Erythroblast (primary cell): Measurements from ENCODE around the gene MSL1.

Experiments
- DNase-seq, 2 experiments: peaks; one replicate each; lab custom pipeline; 2025; lab: John Stamatoyannopoulos, UW
- GATA1 ChIP-seq: IDR thresholded peaks from 2 replicates; pipeline ENCODE4 v1.6.1; 2011; ENCODE audit warnings: low read depth, mild to moderate bottlenecking, control low read depth, low read length, moderate library complexity
- POLR2A ChIP-seq: IDR thresholded peaks from 2 replicates; pipeline ENCODE4 v1.6.1; 2011; ENCODE audit warnings: mild to moderate bottlenecking, low read length

The MSL1 gene

GRCh38 chr17:40095944-40096791, 25.6 kb upstream of the MSL1 start:
- no peak for TF ChIP-seq POLR2A
- TF ChIP-seq GATA1: no peak
- no peak for DNase-seq

DNA sequence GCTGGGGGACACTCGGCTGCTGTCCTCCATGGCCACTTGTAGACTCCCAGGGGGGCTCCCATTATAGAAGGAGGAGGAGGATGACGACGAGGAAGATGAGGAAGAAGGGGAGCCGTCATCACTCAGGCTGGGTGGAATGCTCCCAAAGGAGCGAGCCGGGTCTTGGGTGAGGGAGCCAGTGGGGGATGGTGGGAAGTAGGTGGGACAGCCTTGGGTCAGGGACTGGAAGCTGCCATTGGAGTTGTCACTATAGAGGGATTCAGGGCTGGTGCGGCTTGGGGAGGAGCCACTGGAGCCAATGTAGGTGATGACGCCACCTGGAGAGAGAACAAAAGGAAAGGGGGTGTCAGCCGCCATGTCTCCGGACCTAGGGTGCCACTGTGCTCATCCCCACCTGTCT, 24.7 kb upstream of the MSL1 start:
- no peak for DNase-seq

GRCh38 chr17:40097931-40098845, 23.6 kb upstream of the MSL1 start:
- no peak for TF ChIP-seq POLR2A
- no peak for TF ChIP-seq GATA1
- peak in 1 of 2 experiments; percentile 45 for DNase-seq

More for the DNA sequence above, 24.7 kb upstream of the MSL1 start:
- no peak for TF ChIP-seq POLR2A
- no peak for TF ChIP-seq GATA1

GRCh38 chr17:40098846-40099618, 22.7 kb upstream of the MSL1 start:
- DNase-seq: peak; percentile 96 to 98
- TF ChIP-seq POLR2A: no peak
- TF ChIP-seq GATA1: no peak

GRCh38 chr17:40099619-40100418, 22.0 kb upstream of the MSL1 start:
- TF ChIP-seq POLR2A: no peak
- no peak for TF ChIP-seq GATA1
- DNase-seq: peak in 1 of 2 experiments; percentile 54

GRCh38 chr17:40100419-40100668, 21.4 kb upstream of the MSL1 start, which contains the start of gene NR1D1:
NR1D1 (minus strand) TSS chr17:40100589; CDS start chr17:40100094, 495 bp downstream.
- DNase-seq: no peak
- no peak for TF ChIP-seq GATA1
- TF ChIP-seq POLR2A: no peak

GRCh38 chr17:40100669-40101366, 21.0 kb upstream of the MSL1 start:
- DNase-seq: peak; percentile 94
- no peak for TF ChIP-seq GATA1
- peak; percentile 54 for TF ChIP-seq POLR2A

DNA sequence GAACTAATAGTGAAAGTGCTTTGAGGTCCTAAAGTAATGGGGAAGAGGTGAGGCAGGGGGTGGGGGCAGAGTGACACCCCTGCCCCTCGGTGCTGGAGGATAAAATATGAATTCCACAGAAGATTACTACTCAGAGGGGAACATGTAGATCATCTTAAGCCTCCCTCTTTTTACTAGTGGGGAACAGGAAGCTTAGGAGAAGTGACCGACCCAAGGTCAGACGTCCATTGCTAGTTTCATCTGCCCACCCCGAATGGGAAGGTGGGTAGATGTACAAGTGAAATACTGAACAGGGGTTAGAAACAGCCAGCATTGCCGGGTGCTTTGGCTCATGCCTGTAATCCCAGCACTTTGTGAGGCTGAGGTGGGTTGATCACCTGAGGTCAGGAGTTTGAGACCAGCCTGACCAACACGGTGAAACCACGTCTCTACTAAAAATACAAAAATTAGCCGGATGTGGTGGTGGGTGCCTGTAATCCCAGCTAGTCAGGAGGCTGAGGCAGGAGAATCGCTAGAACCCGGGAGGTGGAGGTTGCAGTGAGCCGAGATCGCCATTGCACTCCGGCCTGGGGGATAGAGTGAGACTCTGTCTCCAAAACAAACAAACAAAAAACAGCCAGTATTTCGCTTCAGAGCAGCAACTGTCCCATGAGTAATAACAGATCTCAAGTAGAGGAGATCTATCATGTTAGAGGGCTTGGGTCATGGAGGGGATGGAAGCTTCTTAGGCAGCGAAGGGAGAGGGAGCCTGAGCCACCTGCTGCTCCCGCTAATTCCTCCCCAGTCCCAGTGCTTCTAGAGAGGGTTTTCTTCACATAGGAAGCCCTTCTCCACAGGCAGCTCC, 20.2 kb upstream of the MSL1 start:
- no peak for TF ChIP-seq GATA1
- TF ChIP-seq POLR2A: no peak
- DNase-seq: no peak

GRCh38 chr17:40103071-40103661, 18.6 kb upstream of the MSL1 start:
- no peak for DNase-seq
- TF ChIP-seq GATA1 (no peak), POLR2A (no peak)

GRCh38 chr17:40103688-40104087, 18.1 kb upstream of the MSL1 start:
- no peak for DNase-seq
- TF ChIP-seq POLR2A (no peak), GATA1 (no peak)

- TF ChIP-seq POLR2A: no peak
- TF ChIP-seq GATA1: no peak
- no peak for DNase-seq
Observed at GRCh38 chr17:40104594-40105486, 16.9 kb upstream of the MSL1 start.
